HEK293 (cell line): ENCODE results near the gene ATP1A3.

Experiments used
- GLIS1 ChIP-seq: fragments of 450-650 bp; formaldehyde crosslinking; IDR thresholded peaks from 2 replicates; pipeline ENCODE4 v1.5.1; 2016; ENCODE audit warnings: missing biosample characterization, missing genetic modification characterization
- HOXA7 ChIP-seq: sonication (generic); formaldehyde crosslinking; IDR thresholded peaks from 2 replicates; pipeline ENCODE4 v1.8.1; 2022; ENCODE audit warnings: missing genetic modification reagents, borderline replicate concordance
- MEIS1 ChIP-seq: sonication (generic); formaldehyde crosslinking; IDR thresholded peaks from 2 replicates; pipeline ENCODE4 v1.8.1; 2022; ENCODE audit warnings: missing genetic modification reagents, mild to moderate bottlenecking, borderline replicate concordance
- ZNF24 ChIP-seq: fragments of 450-650 bp; formaldehyde crosslinking; IDR thresholded peaks from 2 replicates; pipeline ENCODE4 v1.5.1; 2016; ENCODE audit warnings: missing biosample characterization, missing genetic modification characterization
- ZNF768 ChIP-seq: fragments of 450-650 bp; formaldehyde crosslinking; IDR thresholded peaks from 2 replicates; pipeline ENCODE4 v1.5.1; 2018; ENCODE audit warnings: missing biosample characterization, mild to moderate bottlenecking, missing genetic modification characterization

- TF ChIP-seq GLIS1, result no peak
- no peak for TF ChIP-seq ZNF768 (tag by site-specific recombination)
- TF ChIP-seq MEIS1 (CRISPR knock-in tag), result no peak
- TF ChIP-seq HOXA7 (CRISPR knock-in tag), result no peak
- no peak for TF ChIP-seq ZNF24 (tag by site-specific recombination)
Measured at GRCh38 chr19:42006569-42006968, 12.5 kb upstream of the ATP1A3 start.
